ENCODE results near the gene MYOZ2.

DNA sequence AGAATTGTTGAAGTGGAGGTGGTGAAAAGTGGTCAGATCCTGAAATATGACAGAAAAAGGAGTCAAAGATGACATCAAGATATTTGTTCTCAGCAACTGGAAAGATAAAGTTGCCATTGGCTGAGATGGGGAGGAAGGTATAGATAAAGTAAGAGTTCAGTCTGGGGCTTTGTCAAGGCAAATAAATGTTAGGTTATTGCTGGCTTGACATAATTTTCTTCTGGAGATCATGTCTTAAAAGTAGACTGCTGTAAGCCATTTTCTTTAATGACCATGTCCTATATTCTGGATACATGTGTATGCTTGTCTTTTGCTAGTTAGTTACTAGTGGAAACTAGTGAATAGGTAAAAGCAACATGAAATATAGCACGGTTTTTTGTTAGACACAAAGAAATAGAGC is 82.5 kb downstream of the MYOZ2 start:
- TF ChIP-seq, protein P1, sequence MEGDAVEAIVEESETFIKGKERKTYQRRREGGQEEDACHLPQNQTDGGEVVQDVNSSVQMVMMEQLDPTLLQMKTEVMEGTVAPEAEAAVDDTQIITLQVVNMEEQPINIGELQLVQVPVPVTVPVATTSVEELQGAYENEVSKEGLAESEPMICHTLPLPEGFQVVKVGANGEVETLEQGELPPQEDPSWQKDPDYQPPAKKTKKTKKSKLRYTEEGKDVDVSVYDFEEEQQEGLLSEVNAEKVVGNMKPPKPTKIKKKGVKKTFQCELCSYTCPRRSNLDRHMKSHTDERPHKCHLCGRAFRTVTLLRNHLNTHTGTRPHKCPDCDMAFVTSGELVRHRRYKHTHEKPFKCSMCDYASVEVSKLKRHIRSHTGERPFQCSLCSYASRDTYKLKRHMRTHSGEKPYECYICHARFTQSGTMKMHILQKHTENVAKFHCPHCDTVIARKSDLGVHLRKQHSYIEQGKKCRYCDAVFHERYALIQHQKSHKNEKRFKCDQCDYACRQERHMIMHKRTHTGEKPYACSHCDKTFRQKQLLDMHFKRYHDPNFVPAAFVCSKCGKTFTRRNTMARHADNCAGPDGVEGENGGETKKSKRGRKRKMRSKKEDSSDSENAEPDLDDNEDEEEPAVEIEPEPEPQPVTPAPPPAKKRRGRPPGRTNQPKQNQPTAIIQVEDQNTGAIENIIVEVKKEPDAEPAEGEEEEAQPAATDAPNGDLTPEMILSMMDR (IDR thresholded peaks at IDR 0.05) = no peak
- no peak for TF ChIP-seq POLR2A (IDR thresholded peaks at IDR 0.05)
